Brain pericyte (primary cell): ENCODE results near the gene RAB11B.
A peak's percentile ranks its signal among the peaks of the same experiment; 100 is the strongest.
"Not testable (repeated sequence)": the region's sequence is repeated elsewhere in the genome, so short reads cannot be mapped to it uniquely, and the experiment has no call there.

Experiments used
- DNase-seq: peaks from one replicate; pipeline ENCODE4 v3.0.0-alpha.2; 2012; ENCODE audit warnings: low read depth, low spot score

RAB11B gene

GRCh38 chr19:8393871-8394250, 3.7 kb downstream of the RAB11B start:
- no peak for DNase-seq

DNA sequence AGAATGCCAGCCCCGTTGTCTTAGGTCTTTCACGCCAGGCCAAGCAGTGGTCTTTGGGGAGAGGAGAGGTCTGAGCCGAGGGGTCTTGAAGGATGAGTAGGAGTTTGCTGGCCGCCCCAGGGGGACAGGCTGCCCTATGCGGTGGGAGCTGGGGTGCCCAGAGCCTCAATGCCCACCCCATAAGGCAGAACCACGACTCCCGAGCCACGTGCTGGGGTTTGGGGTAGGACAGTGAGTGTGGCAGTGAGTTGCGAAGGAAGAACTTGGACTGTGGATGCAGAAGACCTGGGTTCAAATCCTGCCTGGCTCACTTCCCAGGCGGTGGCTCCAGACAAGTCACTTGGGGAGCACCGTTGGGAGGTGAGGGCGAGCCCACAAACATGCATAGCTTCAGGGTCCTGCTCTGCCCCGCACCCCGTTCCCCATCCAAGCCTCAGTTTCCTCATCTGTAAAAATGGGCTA, 5.5 kb downstream of the RAB11B start:
- no peak for DNase-seq

- no peak for DNase-seq
Observed at GRCh38 chr19:8396185-8396562, 6.0 kb downstream of the RAB11B start.

GRCh38 chr19:8396563-8397203, 6.5 kb downstream of the RAB11B start:
- DNase-seq: no peak

DNA sequence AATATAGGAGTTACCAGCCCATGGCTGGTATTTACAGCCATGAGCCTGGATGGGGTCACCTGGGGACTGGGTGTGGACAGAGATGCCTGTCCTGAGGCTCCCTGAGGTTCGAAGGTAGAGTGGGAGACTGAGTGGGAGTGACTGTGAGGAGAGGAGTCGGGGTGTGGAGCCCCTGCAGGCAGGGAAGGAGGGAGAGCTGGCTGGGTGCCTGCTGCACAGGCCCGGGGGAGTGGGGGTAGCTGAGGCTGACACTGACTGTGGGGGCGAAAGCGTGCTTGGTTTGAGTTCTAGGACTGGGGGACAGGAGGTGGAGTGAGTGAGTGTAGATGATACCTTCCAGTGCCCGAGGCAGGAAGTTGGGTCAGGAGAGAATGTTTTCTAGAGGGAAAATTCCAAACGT, 7.1 kb downstream of the RAB11B start:
- no peak for DNase-seq

DNA sequence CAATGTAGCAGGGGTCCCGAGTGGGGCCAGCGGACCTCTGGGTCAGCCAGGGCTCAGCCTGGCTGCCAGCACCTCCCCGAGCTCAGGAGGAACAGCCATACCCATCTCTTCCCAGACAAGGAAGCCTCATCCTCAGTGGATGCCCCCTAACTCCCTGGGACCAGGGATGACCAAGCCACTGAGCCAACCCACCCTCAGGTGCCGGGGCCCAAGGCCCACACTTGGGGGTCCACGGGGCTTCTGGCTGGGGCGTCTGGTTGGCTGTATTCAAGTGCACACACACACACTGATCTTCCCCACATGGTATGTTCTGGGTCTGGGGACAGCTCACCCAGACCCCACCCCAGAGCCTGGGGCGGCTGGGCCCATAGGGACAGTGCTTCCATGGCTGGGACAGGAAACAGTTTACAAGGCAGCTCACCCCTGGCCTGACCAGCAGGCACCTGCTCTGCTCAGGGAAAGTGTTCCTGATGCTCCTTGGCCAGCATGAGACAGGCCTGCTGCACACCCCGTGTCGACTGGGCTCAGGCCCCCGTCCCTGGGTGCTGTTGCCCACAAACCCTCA, 7.7 kb downstream of the RAB11B start:
- DNase-seq: no peak

DNA sequence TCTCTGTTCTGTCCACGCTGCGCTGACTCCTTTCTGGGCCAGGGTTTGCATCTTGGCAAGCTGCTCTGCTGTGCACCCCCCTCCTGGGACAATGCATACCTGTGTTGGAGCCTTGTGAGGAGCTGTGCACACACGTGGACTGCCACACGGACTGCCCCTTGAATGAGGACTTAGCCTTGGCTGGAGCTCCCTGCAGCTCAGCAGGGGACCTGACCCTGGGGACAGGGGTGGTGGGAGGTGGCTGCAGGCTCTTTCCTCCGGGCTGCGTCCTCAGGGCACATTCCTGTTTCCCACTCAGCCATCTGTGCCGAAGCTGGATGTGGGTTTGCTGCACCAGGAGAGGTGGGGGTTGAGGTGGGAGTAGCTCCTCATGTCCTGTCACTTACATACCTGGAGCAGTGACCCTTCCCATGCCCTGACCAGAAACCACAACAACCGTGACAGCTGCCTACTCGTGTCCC, 8.2 kb downstream of the RAB11B start:
- no peak for DNase-seq

GRCh38 chr19:8399681-8400188, 9.6 kb downstream of the RAB11B start:
- DNase-seq: no peak

DNA sequence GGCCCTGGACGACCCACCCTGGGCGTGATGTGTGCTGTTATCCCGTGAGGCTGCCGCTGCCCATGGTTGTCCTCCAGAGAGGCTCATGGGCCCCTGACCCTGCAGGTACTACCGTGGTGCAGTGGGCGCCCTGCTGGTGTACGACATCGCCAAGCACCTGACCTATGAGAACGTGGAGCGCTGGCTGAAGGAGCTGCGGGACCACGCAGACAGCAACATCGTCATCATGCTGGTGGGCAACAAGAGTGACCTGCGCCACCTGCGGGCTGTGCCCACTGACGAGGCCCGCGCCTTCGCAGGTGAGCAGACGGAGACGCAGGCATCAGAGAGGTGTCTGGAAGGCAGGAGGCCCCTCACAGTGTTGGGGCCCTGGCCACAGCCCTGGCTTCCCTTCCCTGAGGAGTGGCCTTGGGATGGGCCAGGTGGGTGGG, 11.8 kb downstream of the RAB11B start:
- no peak for DNase-seq

DNA sequence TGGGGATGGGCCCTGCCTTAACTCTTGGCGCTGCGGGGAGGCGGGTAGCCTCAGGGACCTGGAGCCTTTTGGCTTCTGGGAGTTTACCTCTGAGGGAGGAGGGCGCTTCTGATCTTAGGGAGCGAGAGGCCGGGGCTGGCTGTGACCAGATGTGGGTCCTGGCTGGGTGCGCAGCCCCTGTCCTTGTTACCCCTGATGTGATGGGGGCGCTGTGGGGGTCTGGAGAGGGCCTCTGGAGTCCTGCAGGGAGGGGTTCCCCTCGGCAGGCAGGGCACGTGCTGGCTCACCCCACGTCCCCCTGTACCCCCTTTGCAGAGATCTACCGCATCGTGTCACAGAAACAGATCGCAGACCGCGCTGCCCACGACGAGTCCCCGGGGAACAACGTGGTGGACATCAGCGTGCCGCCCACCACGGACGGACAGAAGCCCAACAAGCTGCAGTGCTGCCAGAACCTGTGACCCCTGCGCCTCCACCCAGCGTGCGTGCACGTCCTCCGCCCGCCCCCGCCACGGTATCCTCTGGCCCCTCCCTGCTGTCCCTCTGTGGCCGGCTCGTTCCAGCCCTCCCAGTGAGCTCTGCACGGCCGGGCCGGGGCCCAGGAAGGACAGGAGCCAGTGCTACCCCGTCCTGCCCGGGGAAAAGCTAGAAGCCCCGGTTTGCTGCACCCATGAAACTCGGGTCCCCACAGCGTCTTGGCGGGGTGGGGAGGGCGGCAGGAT, 13.1 kb downstream of the RAB11B start:
- DNase-seq: no peak

GRCh38 chr19:8403820-8404109, 13.6 kb downstream of the RAB11B start:
- no peak for DNase-seq

DNA sequence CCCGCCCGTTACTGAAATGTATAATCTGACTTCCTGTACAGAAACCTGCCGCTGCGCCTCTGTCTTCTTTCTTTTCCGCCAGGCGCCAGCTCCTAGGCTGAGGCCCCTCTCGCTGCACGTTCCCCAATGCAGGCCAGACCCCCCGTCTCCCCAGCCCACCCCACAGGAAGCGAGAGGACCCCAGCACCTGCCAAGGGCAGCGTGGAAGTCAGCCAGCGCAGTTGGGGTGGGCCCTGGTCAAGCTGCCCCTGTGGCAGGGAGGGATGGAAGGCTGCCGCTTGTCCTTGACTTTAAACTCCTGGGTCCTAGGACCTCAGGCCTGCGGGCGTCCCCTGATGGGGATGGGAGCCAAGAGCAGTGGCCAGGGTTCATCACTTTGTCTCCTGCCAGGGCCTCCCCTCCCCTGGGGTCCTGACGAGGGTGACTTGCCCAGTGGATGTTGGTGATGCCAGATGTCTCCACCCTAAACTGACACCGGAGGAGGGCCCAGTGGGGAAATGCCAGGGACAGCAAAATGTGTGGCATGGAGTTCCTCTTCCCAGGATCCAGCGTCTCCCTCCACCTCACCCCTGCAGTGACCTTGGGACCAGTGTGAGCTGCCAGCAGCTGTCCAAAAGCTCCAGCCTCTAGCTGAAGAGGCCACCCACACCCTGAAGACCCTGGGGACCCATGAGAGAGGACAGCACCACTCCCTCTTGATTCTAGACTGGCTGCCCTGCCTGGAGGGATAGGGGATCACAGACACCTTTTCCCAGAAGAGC, 14.4 kb downstream of the RAB11B start:
- no peak for DNase-seq

DNA sequence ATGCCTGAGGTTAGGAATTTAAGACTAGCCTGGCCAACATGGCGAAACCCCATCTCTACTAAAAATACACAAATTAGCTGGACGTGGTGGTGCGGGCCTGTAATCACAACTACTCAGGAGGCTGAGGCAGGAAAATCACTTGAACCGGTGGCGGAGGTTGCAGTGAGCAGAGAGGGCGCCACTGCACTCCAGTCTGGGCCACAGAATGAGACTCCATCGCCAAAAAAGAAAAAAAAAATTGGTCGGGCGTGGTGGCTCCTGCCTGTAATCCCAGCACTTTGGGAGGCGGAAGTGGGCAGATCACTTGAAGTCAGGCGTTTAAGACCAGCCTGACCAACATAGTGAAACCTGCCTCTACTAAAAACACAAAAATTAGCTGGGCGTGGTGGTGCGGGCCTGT, 20.6 kb downstream of the RAB11B start:
- not testable (repeated sequence) for DNase-seq

DNA sequence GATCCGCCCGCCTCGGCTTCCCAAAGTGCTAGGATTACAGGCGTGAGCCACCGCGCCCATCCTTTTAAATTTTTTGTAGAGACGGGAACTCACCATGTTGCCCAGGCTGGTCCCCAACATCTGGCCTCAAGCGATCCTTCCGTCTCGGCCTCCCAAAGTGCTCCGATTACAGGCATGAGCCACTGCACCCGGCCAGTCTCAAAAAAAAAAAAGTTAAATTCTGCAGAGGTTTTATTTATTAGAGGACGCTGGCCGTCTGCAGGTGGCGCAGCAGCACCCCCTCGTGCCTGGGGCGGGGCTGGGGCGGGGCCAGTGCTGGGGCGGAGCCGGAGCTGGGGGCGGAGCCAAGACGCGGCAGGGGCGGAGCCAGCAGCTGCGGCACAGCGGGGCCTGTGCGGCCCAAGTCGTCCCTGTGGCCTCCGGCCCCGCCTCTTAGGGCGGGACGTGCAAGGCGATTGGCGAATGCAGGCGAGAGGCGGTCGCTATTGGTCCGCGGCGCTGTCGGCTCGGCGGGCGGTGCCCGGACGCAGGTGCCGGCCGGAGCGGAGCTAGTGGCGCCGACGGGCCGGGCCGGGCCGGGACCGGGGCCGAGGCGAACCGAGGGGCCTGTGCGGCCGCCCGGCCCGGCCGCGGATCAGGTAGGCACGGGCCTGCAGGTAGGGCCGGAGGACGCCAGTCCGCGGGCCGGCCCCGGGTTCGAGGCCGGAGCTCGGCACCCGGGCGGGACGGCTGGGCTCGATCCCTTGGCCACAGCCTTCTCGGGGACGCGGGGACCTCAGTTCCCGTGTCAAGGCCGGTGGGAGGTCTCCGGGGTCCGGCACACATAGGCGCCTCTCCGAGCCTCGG, 22.8 kb downstream of the RAB11B start, which contains the start of gene MARCHF2:
TSS of gene MARCHF2 (plus strand) at position 523 of the 846 bp plus-strand sequence. CDS start 8,536 bp downstream, outside the sequence.
- peak; percentile 88 for DNase-seq

DNA sequence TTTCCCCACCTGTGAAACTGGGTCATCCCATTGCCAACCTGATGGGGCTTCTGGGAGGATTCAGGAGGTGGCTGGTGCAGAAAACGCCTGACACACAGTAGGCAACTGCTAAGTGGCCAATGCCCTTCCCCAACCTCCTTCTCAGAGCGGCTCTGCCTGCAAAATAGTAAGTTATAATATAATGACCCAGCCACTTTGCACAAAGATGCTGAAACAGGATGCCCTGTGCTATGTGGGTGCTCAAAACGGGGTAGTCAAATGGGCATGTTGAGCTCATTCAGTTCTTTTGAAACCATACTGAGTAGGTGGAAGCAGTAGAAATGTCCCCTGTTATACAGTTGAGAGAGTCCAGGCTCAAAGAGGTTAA, 23.5 kb downstream of the RAB11B start:
- DNase-seq: no peak

DNA sequence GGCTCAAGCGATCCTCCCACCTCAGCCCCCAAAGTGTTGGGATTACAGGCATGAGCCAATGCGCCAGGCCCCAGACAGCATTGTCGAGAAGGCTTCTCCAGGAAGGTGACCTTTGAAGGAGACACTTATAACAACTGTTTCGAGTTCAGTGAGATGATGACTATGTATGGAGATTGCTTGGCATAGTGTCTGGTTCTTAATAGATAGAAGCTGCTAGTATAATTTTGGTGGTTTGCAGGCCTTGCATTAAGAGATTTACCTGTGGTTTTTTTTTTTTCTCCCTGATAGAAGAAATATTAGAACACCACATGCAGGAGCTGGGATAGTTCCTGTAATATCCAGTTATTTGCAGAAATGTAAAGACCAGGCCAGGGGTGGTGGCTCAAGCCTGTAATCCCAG, 26.6 kb downstream of the RAB11B start:
- no peak for DNase-seq

- no peak for DNase-seq
Observed at GRCh38 chr19:8421484-8422461, 31.6 kb downstream of the RAB11B start.

DNA sequence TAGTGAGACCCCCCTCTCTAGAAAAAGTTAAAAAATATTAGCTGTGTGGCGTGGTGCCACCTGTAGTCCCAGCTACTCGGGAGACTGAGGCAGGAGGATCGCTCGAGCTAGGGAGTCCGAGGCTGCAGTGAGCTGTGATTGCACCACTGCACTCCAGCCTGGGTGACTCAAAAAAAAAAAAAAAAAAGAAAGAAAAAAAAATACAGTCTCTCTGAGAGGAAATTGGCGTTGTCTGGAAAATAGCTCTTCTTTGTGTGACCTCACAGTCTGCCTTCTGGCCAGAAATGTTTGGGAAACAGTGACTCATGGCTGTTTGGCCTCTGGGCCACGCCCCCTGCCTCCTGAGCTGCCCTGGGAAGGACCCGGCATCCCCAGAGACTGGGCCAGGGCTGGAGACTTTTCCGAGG, 33.7 kb downstream of the RAB11B start:
- peak; percentile 72 for DNase-seq

GRCh38 chr19:8425331-8425730, 35.2 kb downstream of the RAB11B start:
- DNase-seq: not testable (repeated sequence)

- no peak for DNase-seq
Observed at GRCh38 chr19:8426283-8426682, 36.1 kb downstream of the RAB11B start.
